ENCODE measurements around the gene AMER3.

Gene AMER3

GRCh38 chr2:130797493-130798435, 42.4 kb downstream of the AMER3 start:
- POLR2A ChIA-PET = no interaction called here
- under 1% methylated on average over 95 of the region's 96 CpGs for WGBS (ENCODE audit: insufficient coverage)
- DNase-seq = peak; percentile 83 to 87 (median 85)

GRCh38 chr2:130798472-130799218, 43.3 kb downstream of the AMER3 start:
- POLR2A ChIA-PET = no interaction called here
- 22% methylated on average over 25 of the region's 30 CpGs for WGBS (ENCODE audit: insufficient coverage)

More at GRCh38 chr2:130797493-130798435, 42.4 kb downstream of the AMER3 start:
- Histone ChIP-seq H3K9me3 (ENCODE audit: control extremely low read depth in 1 of 5, control insufficient read depth in 4 of 5, insufficient read depth in 2 of 5, low read depth in 1 of 5, low read length in 4 of 5) (no peaks in the 10 kb centered on the region), H3K4me1 (ENCODE audit: control extremely low read depth in 1 of 4, control insufficient read depth in 4 of 4, insufficient read depth in 4 of 4, low read length in 3 of 4) (peaks cover 0 to 17% (median 14%) of the 10 kb centered on the region in 4 experiments), H3K4me3 (ENCODE audit: control insufficient read depth in 1 of 7, extremely low read depth in 1 of 7, insufficient read depth in 4 of 7, low read depth in 2 of 7, low read length in 6 of 7) (peak overlapping the region; percentile 39 to 85 (median 76)), H3K36me3 (ENCODE audit: control insufficient read depth in 4 of 4, insufficient read depth in 4 of 4, low read length in 3 of 4) (no peaks in the 10 kb centered on the region), H3K27me3 (replicated peaks in 2 of 5; ENCODE audit: control insufficient read depth in 4 of 5, insufficient read depth in 5 of 5, low read length in 4 of 5) (peaks cover 4 to 40% (median 10%) of the 10 kb centered on the region in 5 experiments), H3K27ac (ENCODE audit: insufficient read depth in 1 of 2, low read depth in 1 of 2, low read length in 2 of 2, poor library complexity in 1 of 2, severe bottlenecking in 2 of 2) (no peak overlapping the region)
- CTCF ChIA-PET = interaction anchor here (0.6 to 9.4 kb wide), 20 partner anchors 11 to 1749 kb away, joined by 3 to 112 read pairs (median 3); partner anchors contain the start of gene GPR148

GRCh38 chr2:130799295-130799694, 44.0 kb downstream of the AMER3 start:
- no peak for DNase-seq
- peaks cover 0 to 17% (median 14%) of the 10 kb centered on the region in 4 experiments for H3K4me1 ChIP-seq (ENCODE audit: control extremely low read depth in 1 of 4, control insufficient read depth in 4 of 4, insufficient read depth in 4 of 4, low read length in 3 of 4)
- H3K27me3 ChIP-seq (replicated peaks in 2 of 5; ENCODE audit: control insufficient read depth in 4 of 5, insufficient read depth in 5 of 5, low read length in 4 of 5) = peaks cover 4 to 44% (median 10%) of the 10 kb centered on the region in 5 experiments
- ChIA-PET CTCF (interaction anchor here (0.9 to 9.4 kb wide), 10 partner anchors 10 to 793 kb away, joined by 3 to 112 read pairs (median 3); no protein-coding TSS in a partner anchor), POLR2A (no interaction called here)
- no peaks in the 10 kb centered on the region for H3K9me3 ChIP-seq (ENCODE audit: control extremely low read depth in 1 of 5, control insufficient read depth in 4 of 5, insufficient read depth in 2 of 5, low read depth in 1 of 5, low read length in 4 of 5)
- H3K27ac ChIP-seq (ENCODE audit: insufficient read depth in 1 of 2, low read depth in 1 of 2, low read length in 2 of 2, poor library complexity in 1 of 2, severe bottlenecking in 2 of 2) = no peak overlapping the region
- no peak overlapping the region for H3K4me3 ChIP-seq (ENCODE audit: control insufficient read depth in 1 of 7, extremely low read depth in 1 of 7, insufficient read depth in 4 of 7, low read depth in 2 of 7, low read length in 6 of 7)
- no CpG with 5 or more reads among the region's 1 CpG for WGBS (ENCODE audit: insufficient coverage)
- no peaks in the 10 kb centered on the region for H3K36me3 ChIP-seq (ENCODE audit: control insufficient read depth in 4 of 4, insufficient read depth in 4 of 4, low read length in 3 of 4)

More at GRCh38 chr2:130798472-130799218, 43.3 kb downstream of the AMER3 start:
- no peaks in the 10 kb centered on the region for H3K36me3 ChIP-seq (ENCODE audit: control insufficient read depth in 4 of 4, insufficient read depth in 4 of 4, low read length in 3 of 4)
- DNase-seq = peak in 2 of 3 donors; percentile 25 to 26
- no peaks in the 10 kb centered on the region for H3K9me3 ChIP-seq (ENCODE audit: control extremely low read depth in 1 of 5, control insufficient read depth in 4 of 5, insufficient read depth in 2 of 5, low read depth in 1 of 5, low read length in 4 of 5)
- CTCF ChIA-PET = interaction anchor here (0.7 to 9.4 kb wide), 14 partner anchors 10 to 1748 kb away, joined by 3 to 112 read pairs (median 3); no protein-coding TSS in a partner anchor
- peaks cover 4 to 44% (median 10%) of the 10 kb centered on the region in 5 experiments for H3K27me3 ChIP-seq (replicated peaks in 2 of 5; ENCODE audit: control insufficient read depth in 4 of 5, insufficient read depth in 5 of 5, low read length in 4 of 5)
- peak overlapping the region in 4 of 7 experiments; percentile 61 to 85 (median 78) for H3K4me3 ChIP-seq (ENCODE audit: control insufficient read depth in 1 of 7, extremely low read depth in 1 of 7, insufficient read depth in 4 of 7, low read depth in 2 of 7, low read length in 6 of 7)
- no peak overlapping the region for H3K27ac ChIP-seq (ENCODE audit: insufficient read depth in 1 of 2, low read depth in 1 of 2, low read length in 2 of 2, poor library complexity in 1 of 2, severe bottlenecking in 2 of 2)
- H3K4me1 ChIP-seq (ENCODE audit: control extremely low read depth in 1 of 4, control insufficient read depth in 4 of 4, insufficient read depth in 4 of 4, low read length in 3 of 4) = peaks cover 0 to 17% (median 14%) of the 10 kb centered on the region in 4 experiments

GRCh38 chr2:130805613-130806012, 50.3 kb downstream of the AMER3 start:
- Histone ChIP-seq H3K27ac (ENCODE audit: insufficient read depth in 1 of 2, low read depth in 1 of 2, low read length in 2 of 2, poor library complexity in 1 of 2, severe bottlenecking in 2 of 2) (no peak overlapping the region), H3K9me3 (ENCODE audit: control extremely low read depth in 1 of 5, control insufficient read depth in 4 of 5, insufficient read depth in 2 of 5, low read depth in 1 of 5, low read length in 4 of 5) (peaks cover 0 to 9% (median 0%) of the 10 kb centered on the region in 5 experiments), H3K4me3 (ENCODE audit: control insufficient read depth in 1 of 7, extremely low read depth in 1 of 7, insufficient read depth in 4 of 7, low read depth in 2 of 7, low read length in 6 of 7) (no peak overlapping the region), H3K27me3 (replicated peaks in 2 of 5; ENCODE audit: control insufficient read depth in 4 of 5, insufficient read depth in 5 of 5, low read length in 4 of 5) (peaks cover 4 to 51% (median 10%) of the 10 kb centered on the region in 5 experiments), H3K4me1 (ENCODE audit: control extremely low read depth in 1 of 4, control insufficient read depth in 4 of 4, insufficient read depth in 4 of 4, low read length in 3 of 4) (peaks cover 0 to 5% (median 0%) of the 10 kb centered on the region in 4 experiments), H3K36me3 (ENCODE audit: control insufficient read depth in 4 of 4, insufficient read depth in 4 of 4, low read length in 3 of 4) (no peaks in the 10 kb centered on the region)
- WGBS (ENCODE audit: insufficient coverage) = 100% methylated on average over 2 of the region's 4 CpGs
- ChIA-PET CTCF (no interaction called here), POLR2A (no interaction called here)
- DNase-seq = no peak

GRCh38 chr2:130806370-130806769, 51.0 kb downstream of the AMER3 start:
- Histone ChIP-seq H3K27ac (ENCODE audit: insufficient read depth in 1 of 2, low read depth in 1 of 2, low read length in 2 of 2, poor library complexity in 1 of 2, severe bottlenecking in 2 of 2) (no peak overlapping the region), H3K36me3 (ENCODE audit: control insufficient read depth in 4 of 4, insufficient read depth in 4 of 4, low read length in 3 of 4) (no peaks in the 10 kb centered on the region), H3K9me3 (ENCODE audit: control extremely low read depth in 1 of 5, control insufficient read depth in 4 of 5, insufficient read depth in 2 of 5, low read depth in 1 of 5, low read length in 4 of 5) (peaks cover 0 to 9% (median 0%) of the 10 kb centered on the region in 5 experiments), H3K4me1 (ENCODE audit: control extremely low read depth in 1 of 4, control insufficient read depth in 4 of 4, insufficient read depth in 4 of 4, low read length in 3 of 4) (peaks cover 0 to 5% (median 0%) of the 10 kb centered on the region in 4 experiments), H3K27me3 (replicated peaks in 2 of 5; ENCODE audit: control insufficient read depth in 4 of 5, insufficient read depth in 5 of 5, low read length in 4 of 5) (peaks cover 4 to 53% (median 10%) of the 10 kb centered on the region in 5 experiments), H3K4me3 (ENCODE audit: control insufficient read depth in 1 of 7, extremely low read depth in 1 of 7, insufficient read depth in 4 of 7, low read depth in 2 of 7, low read length in 6 of 7) (no peak overlapping the region)
- CTCF ChIA-PET = no interaction called here
- DNase-seq = peak in 1 of 3 donors; percentile 20
- POLR2A ChIA-PET = no interaction called here
- WGBS (ENCODE audit: insufficient coverage) = 25% methylated on average over 2 of the region's 4 CpGs

GRCh38 chr2:130807659-130808385, 52.5 kb downstream of the AMER3 start:
- no peak overlapping the region for H3K27ac ChIP-seq (ENCODE audit: insufficient read depth in 1 of 2, low read depth in 1 of 2, low read length in 2 of 2, poor library complexity in 1 of 2, severe bottlenecking in 2 of 2)
- DNase-seq = no peak
- CTCF ChIA-PET = no interaction called here
- peaks cover 0 to 9% (median 0%) of the 10 kb centered on the region in 5 experiments for H3K9me3 ChIP-seq (ENCODE audit: control extremely low read depth in 1 of 5, control insufficient read depth in 4 of 5, insufficient read depth in 2 of 5, low read depth in 1 of 5, low read length in 4 of 5)
- POLR2A ChIA-PET = no interaction called here
- peaks cover 0 to 54% (median 10%) of the 10 kb centered on the region in 5 experiments for H3K27me3 ChIP-seq (replicated peaks in 2 of 5; ENCODE audit: control insufficient read depth in 4 of 5, insufficient read depth in 5 of 5, low read length in 4 of 5)
- H3K4me3 ChIP-seq (ENCODE audit: control insufficient read depth in 1 of 7, extremely low read depth in 1 of 7, insufficient read depth in 4 of 7, low read depth in 2 of 7, low read length in 6 of 7) = no peak overlapping the region
- 38% methylated on average over 4 of the region's 14 CpGs for WGBS (ENCODE audit: insufficient coverage)
- no peaks in the 10 kb centered on the region for H3K36me3 ChIP-seq (ENCODE audit: control insufficient read depth in 4 of 4, insufficient read depth in 4 of 4, low read length in 3 of 4)
- H3K4me1 ChIP-seq (ENCODE audit: control extremely low read depth in 1 of 4, control insufficient read depth in 4 of 4, insufficient read depth in 4 of 4, low read length in 3 of 4) = peaks cover 0 to 5% (median 0%) of the 10 kb centered on the region in 4 experiments

All from common myeloid progenitor, CD34-positive (primary cell).